HG02623 (cell line): ENCODE data around the gene MYL3.
"Not testable (repeated sequence)": the region's sequence is repeated elsewhere in the genome, so short reads cannot be mapped to it uniquely, and the experiment has no call there.

ENCODE experiments used
- ATAC-seq: cut with Tn5 transposase; IDR thresholded peaks from one replicate; pipeline ENCODE4 v1.9.1; 2021; ENCODE audit warnings: moderate library complexity; ENCODE audit not compliant: unreplicated experiment

MYL3 gene

DNA sequence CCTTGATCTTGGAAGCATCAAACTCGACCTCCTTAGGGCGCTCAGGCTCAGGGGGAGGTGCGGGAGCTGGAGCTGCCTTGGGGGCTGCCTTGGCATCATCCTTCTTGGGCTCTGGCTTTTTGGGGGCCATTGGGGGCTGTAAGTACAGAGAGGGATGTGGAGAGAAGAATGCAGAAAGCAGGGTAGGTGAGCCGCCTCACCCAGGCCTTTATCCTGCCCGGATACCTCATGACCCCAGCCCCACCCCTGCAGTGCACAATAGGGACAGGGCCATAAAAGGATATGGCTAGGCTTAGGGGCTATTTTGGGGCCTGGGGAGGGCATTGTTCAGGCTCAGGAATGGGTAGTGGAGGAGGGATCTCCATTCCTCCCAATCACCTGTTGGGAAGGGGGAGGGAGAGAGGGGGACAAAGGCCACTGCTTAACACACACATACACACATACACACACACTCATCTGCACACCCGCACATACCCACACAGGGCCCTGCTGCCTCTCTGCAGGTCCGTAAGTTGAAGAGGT, at the start of gene MYL3:
MYL3 (minus strand) TSS at position 184 of the 522 bp plus-strand sequence; CDS start at position 130, 54 bp downstream.
- no peak for ATAC-seq

DNA sequence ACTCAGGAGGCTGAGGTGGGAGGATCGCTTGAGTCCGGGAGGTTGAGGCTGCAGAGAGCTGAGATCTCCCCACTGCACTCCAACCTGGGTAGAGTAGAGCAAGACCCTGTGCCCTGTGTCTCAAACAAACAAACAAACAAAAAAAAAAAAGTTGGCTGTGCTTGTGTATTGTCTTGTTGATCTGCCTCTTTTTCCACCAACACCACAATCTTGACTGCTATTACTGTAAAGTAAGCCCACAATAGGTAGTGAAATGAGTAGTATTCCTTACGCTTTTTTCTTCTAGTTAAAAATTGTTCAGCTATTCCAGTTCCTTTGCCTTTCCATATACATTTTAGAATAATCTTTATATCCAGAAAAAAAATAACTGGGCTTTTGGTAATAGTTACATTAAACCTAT, 49.7 kb upstream of the MYL3 start:
- no peak for ATAC-seq

GRCh38 chr3:46910914-46911313, 47.7 kb upstream of the MYL3 start:
- not testable (repeated sequence) for ATAC-seq

DNA sequence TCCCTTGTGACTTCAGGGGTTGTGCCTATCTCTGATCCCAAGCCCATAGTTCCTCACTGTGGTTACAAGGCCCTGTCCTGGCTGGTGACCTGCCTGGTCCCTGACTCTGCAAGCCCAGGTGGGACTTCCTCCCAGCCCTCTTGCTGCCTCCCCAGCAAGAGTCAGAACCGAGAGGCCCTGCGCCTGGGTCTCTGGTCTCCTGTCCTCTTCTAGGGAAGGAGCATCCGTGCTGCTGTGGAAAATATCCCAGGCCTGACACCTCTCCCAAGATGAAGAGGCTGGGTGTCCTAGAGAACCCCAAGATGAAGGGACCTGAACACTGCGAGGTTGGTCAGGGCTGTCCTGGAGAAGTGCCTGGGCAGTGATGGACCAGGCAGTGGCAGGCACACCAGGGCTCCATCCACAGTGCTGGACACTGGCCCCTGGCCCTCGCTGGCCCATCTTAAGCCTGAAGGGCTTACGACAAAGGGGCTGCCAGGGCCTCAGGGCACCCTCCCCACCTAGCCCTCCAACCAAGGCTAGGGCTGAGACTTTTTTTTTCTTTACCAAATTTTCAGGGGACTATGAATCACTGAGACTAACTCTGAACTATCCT, 47.0 kb upstream of the MYL3 start:
- ATAC-seq, result no peak

DNA sequence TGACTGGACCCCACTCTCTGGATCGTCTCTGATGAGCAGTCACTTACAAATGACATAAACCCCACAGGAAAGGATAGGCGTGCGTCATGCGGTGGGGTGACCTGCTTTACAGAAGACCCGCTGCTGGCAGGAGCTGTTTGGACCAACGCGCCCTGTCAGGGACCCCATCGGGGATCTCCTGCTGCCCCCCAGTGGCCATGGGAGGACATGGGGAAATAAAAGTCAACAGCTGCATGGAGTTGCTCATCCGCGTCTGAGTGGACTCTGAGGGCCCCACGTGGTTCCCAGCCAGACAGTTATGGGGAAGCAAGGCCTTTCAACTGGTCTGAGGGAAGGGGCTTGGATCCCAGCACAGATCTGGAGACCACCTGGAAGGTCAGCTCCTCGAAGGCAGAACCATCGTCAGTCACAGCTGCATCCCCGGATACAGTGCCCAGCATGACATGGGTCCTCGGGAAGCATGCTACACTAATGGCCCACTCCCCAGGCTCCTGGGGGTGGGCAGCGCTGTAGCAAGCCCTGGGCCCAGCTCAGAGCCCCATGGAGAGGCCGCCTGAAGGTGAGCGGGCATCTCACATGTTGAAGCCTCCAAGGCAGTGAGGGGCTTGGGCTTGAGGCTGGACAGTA, 46.4 kb upstream of the MYL3 start:
- ATAC-seq, result peak; percentile 61

DNA sequence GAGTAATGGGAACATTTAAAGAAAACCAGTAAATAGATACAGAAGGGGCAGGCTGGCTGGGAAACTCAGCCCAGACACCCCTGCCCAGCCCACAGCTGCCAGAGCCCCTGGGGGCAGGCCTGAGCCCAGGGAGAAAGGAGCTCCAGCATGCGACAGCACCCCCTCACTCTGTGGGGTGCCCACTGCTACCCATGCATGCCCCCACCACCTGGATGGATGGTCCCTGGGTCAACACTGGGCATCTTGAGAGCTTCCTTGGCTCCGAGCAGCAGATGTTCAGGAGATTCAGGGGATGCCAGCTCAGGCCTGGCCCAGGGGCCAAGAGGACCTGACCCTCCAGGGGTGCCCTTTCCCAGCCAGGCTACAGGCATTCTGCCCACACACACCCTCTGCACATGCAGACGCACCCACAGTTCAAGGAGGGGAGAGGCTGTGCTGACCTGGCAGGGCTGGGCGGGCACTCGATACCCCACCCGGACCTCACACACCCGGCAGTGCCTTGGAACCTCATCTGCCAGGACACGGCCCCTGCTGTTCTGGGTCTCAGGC, 45.8 kb upstream of the MYL3 start:
- no peak for ATAC-seq

- ATAC-seq, result no peak
These were observed 45.2 kb upstream of the MYL3 start for GRCh38 chr3:46908294-46908985.

DNA sequence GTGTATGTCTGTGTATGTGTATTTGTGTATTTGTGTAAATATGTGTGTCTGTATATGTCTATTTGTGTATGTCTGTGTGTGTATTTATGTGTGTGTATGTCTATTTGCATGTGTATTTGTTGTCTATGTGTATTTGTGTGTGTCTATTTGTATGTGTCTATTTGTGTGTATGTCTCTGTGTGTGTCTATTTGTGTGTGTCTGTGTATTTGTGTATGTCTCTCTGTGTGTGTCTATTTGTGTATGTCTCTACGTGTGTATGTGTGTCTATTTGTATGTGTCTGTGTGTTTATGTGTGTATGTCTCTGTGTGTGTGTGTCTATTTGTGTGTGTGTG, 44.7 kb upstream of the MYL3 start:
- ATAC-seq, result no peak

DNA sequence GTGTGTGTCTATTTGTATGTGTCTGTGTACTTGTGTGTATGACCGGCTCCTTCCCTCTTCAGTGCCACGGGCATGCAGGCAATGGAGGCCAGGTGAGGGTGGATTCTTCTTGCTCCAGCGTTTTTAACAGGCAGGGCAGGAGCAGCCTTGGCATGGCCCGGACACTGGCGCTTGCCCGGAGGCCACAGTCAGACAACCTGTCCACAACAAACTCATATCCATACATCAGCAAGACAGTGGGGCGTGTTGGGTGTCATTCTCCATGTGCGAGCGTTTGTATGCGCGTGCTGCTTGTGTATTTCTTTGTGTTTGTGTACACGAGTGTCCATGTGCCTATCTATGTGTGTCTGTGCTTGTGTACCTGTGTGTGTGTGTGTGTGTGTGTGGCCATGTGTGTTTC, 44.0 kb upstream of the MYL3 start:
- ATAC-seq, result no peak

DNA sequence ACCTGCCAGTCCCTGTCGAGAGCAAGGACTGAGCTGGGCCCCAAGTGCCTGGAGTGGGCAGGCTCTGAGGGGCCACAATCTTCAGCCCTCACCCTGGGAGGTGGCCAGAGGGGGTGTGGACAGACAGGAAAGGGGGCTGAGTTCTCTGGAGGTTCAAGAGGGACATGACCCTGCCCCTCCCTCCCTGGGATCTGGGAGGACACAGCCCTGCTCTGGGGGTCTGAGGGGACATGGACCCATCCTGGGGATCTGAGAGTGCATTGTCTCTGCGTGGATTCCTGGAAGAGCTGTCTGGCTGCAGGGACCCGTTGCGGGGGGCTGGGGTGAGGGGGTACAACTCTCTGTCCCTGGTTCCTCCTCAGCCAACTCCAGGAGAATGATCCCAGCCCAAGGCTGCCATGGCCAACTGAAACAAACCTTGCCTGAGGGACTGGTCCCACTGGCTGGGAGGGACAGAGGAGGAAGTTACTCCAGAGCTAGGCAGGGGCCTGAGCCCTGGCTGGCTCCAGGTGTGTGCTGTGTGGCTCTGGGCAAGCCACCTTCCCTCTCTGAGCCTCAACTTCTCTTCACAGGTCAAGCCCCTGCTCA, 43.3 kb upstream of the MYL3 start:
- no peak for ATAC-seq

GRCh38 chr3:46905661-46906451, 42.6 kb upstream of the MYL3 start:
- ATAC-seq, result no peak

GRCh38 chr3:46905213-46905560, 41.9 kb upstream of the MYL3 start:
- no peak for ATAC-seq

- no peak for ATAC-seq
These were observed 41.3 kb upstream of the MYL3 start for GRCh38 chr3:46904303-46905212.

DNA sequence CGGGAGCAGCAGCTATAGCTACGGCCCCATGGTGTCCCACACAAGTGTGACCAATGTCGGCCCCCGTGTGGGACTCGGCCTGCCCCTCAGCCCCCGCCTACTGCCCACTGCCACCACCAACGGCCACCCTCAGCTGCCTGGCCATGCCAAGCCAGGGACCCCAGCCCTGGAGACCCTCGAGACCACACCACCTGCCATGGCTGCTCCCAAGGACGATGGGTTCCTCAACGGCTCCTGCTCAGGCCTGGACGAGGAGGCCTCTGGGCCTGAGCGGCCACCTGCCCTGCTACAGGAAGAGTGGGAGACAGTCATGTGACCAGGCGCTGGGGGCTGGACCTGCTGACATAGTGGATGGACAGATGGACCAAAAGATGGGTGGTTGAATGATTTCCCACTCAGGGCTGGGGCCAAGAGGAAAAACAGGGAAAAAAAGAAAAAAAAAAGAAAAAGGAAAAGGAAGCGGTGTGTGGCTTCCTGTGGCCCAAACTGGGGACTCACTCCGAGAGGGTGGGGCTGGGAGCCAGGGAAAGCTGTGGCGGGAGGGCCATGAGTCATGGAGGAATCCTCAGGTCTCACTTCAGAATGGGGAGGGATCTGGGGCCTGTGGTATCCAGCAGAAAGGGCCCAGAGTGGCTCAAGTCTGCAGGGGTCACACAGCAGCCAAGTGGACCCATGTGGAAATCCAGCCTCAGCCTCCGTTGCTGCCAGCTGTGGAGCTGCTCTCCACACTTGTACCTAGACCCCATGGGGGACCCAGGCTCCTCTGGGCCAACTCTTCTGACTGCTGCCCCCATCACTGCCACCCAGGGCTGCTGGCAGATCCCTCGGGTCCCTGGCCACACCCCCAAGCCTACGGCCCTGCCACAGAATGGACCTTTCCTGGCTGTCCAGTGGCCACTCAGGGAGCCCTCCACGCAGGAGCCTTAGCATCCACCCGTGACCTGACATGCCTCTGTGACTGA, 40.4 kb upstream of the MYL3 start:
- no peak for ATAC-seq

GRCh38 chr3:46902188-46902631, 39.0 kb upstream of the MYL3 start:
- no peak for ATAC-seq

DNA sequence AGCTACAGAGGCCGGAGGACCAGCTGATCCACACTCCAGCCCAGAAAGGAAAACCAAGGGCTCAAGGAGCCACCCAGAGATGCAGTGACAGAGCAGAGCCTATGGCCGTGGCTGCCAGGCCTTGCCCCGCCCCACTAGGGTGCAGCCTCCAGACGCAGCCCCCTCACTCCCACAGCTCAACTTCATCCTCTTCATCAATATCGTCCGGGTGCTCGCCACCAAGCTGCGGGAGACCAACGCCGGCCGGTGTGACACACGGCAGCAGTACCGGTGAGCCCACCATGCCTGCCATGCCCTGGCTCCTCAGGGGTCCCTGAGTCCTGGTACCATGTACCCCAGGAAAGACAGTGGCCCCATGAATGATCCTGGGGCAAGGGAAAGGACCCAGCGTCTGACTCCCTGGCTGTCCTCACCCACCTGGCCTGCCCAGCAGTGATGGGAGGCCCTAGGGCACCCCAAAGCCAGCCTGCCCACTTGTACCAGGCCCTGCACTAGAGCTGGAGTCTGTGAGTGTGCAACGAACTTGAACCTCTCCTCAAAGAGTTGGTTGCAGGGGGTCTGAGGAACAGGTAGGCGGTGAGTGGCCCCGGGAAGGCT, 38.4 kb upstream of the MYL3 start:
- ATAC-seq, result no peak

DNA sequence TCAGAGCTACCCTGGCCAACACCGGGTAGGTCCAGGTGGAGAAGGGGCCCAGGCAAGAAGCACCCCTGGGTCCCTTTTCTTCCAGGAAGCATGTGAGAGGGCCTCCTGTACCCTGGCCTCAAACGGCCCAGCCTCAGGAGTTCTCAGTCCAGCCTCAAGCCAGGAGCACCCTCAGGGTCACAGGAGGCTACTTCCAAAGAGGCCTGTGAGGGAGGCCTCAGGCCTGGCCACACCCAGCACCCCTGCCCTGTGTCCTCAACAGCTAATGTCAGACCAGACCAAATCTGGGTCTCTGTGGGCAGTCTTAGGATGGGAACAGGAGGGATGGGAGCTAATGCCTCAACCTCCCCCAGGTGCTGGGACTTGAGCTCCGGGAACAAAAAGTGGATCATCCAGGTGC, 37.8 kb upstream of the MYL3 start:
- ATAC-seq, result no peak

DNA sequence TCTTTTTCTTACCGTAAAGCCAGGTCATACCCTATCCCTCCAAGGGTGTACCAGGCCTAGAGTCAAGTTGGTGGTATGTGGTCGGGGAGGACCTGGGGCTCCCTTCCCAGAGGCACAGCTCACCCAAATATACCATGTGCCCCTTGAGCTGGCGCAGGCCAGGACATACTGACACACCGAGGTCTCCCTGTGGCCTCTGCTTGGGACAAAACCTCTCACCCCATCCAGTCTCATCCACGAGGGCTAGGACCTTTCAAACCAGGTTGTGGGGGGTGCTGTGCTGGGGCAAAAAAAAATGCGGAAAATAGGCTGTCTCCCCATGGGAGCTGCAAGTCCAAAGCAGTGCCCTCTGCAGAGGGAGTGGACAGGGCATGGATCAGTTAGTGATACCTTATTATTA, 37.1 kb upstream of the MYL3 start:
- ATAC-seq, result no peak

DNA sequence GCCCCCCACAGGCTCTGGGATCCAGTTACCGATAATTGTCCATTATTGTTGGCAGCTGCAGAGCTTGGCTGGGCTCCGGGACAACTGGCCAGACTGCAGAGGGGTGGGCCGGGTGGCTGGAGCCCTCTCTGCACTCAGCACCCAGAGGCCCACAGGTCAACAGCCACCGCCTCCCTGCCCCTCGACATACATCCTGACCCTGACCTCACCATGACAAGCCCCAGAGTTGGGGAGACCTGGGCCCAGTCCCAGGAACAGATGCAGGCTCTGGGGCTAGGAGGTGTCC, 36.7 kb upstream of the MYL3 start:
- ATAC-seq, result no peak
